Panc1 (cell line): ENCODE measurements around the gene SYT12. TPM values are rescaled to one million over a fixed set of nuclear protein-coding genes. Genes with fewer than 3 reads are reported as not detected.
"Not testable (repeated sequence)": the region's sequence is repeated elsewhere in the genome, so short reads cannot be mapped to it uniquely, and the experiment has no call there.

Experiments used
- ATAC-seq: fragments of 200-7000 bp; cut with Tn5 transposase; 2 replicates; pipeline ENCODE4 v1.9.1; 2020; ENCODE audit warnings: mild to moderate bottlenecking, moderate library complexity
- BruUV-seq: library from RNA; stranded (reverse); fragments of 400-500 nt; replicated peaks from 2 replicates; lab custom pipeline; 2021; lab: Mats Ljungman, UMichigan
- CTCF ChIA-PET: fragments of 300-600 bp; sonication (Branson Sonifier 250); formaldehyde crosslinking; loops from one replicate; lab custom pipeline; 2022; ENCODE audit warnings: antibody characterized with exemption; lab: Charles Lee
- POLR2A ChIA-PET: fragments of 300-600 bp; sonication (Branson Sonifier 250); formaldehyde crosslinking; loops from one replicate; lab custom pipeline; 2022; ENCODE audit warnings: antibody characterized with exemption; lab: Charles Lee
- DNase-seq: peaks from one replicate; pipeline ENCODE4 v3.0.0-alpha.2; 2010; ENCODE audit warnings: low read depth, low spot score
- H3K27ac ChIP-seq: 2 replicates; pipeline ENCODE4 v1.5.1; 2011; ENCODE audit warnings: mild to moderate bottlenecking, low read length, inconsistent platforms
- H3K27me3 ChIP-seq: fragments of 200-500 bp; sonication (Bioruptor generic); 2 replicates; pipeline ENCODE4 v1.6.0; 2014; ENCODE audit warnings: low read length, inconsistent platforms; ENCODE audit not compliant: control insufficient read depth, insufficient read depth
- H3K36me3 ChIP-seq: fragments of 200-500 bp; sonication (Bioruptor generic); 2 replicates; pipeline ENCODE4 v1.5.1; 2014; ENCODE audit warnings: inconsistent platforms, mild to moderate bottlenecking, low read length, moderate library complexity; ENCODE audit not compliant: control insufficient read depth, insufficient read depth
- H3K4me1 ChIP-seq: 2 replicates; pipeline ENCODE4 v1.5.1; 2011; ENCODE audit warnings: inconsistent platforms, mild to moderate bottlenecking, low read length, moderate library complexity; ENCODE audit not compliant: control insufficient read depth, insufficient read depth
- H3K4me3 ChIP-seq, 2 experiments: 2 replicates each; pipeline ENCODE4 v1.5.1; 2011 to 2012; ENCODE audit warnings: low read depth in 2 of 2, low read length in 2 of 2, mild to moderate bottlenecking in 2 of 2, inconsistent platforms in 1 of 2, moderate library complexity in 1 of 2
- H3K9me3 ChIP-seq: fragments of 200-500 bp; sonication (Bioruptor generic); 2 replicates; pipeline ENCODE4 v1.5.1; 2014; ENCODE audit warnings: low read depth, mild to moderate bottlenecking, inconsistent platforms, low read length, moderate library complexity; ENCODE audit not compliant: control insufficient read depth, insufficient read depth
- CTCF ChIP-seq: fragments of 450-650 bp; IDR thresholded peaks from 2 replicates; pipeline ENCODE4 v1.5.1; 2017; ENCODE audit warnings: mild to moderate bottlenecking
- POLR2AphosphoS5 ChIP-seq: IDR thresholded peaks from 2 replicates; pipeline ENCODE4 v1.6.1; 2012; ENCODE audit warnings: mild to moderate bottlenecking, low read depth, low read length, moderate library complexity
- REST ChIP-seq, 2 experiments: IDR thresholded peaks; 2 replicates each; pipeline ENCODE4 v1.6.1; 2011 to 2012; ENCODE audit warnings: low read depth in 2 of 2, control low read depth in 1 of 2, low read length in 1 of 2, mild to moderate bottlenecking in 1 of 2, moderate library complexity in 1 of 2; ENCODE audit not compliant: insufficient read depth in 1 of 2
- SIN3A ChIP-seq: IDR thresholded peaks from 2 replicates; pipeline ENCODE4 v1.6.1; 2012; ENCODE audit warnings: low read depth, mild to moderate bottlenecking, low read length, moderate library complexity, borderline replicate concordance; ENCODE audit not compliant: insufficient read depth
- TCF7L2 ChIP-seq: IDR thresholded peaks from 2 replicates; pipeline ENCODE4 v1.6.1; 2011; ENCODE audit warnings: mild to moderate bottlenecking, low read depth, low read length, inconsistent platforms
- in situ Hi-C: cut with HindIII; loops from 2 replicates; pipeline ENCODE4 v1.10.0; 2016; ENCODE audit warnings: low sequenced_read_pairs, low pct_unique_long_range_greater_than_20kb
- intact Hi-C: fragments of 100-400 bp; cut with micrococcal nuclease; formaldehyde crosslinking; loops from one replicate; pipeline ENCODE4 v1.10.0; 2022; ENCODE audit not compliant: unreplicated experiment
- total RNA-seq: library from RNA; stranded (reverse); gene quantifications from one replicate; pipeline ENCODE4 v1.2.1, GENCODE V29; 2021; ENCODE audit not compliant: unreplicated experiment

SYT12 gene
- total RNA-seq, 1 experiment from 2014 or later: 0.62 TPM

- ATAC-seq: no peak; the same call in 1 of the 2 replicates
- POLR2A ChIA-PET: no interaction called here
- in situ Hi-C loops: no loop called here
Observed at GRCh38 chr11:67002297-67002913, 20.5 kb upstream of the SYT12 start.

GRCh38 chr11:67002921-67003411 lies 20.0 kb upstream of the SYT12 start:
- Histone ChIP-seq H3K27me3 (no peaks in the 10 kb centered on the region), H3K36me3 (no peaks in the 10 kb centered on the region), H3K9me3 (no peaks in the 10 kb centered on the region), H3K4me1 (no peaks in the 10 kb centered on the region), H3K27ac (no peak overlapping the region), H3K4me3 (no peak overlapping the region)
- in situ Hi-C loops (no loop called here), intact Hi-C loops (no loop called here)
- ATAC-seq (no peak), DNase-seq (no peak)
- no TSS peak for BruUV-seq
- CTCF ChIA-PET: no interaction called here
- POLR2A ChIA-PET: no interaction called here
- no peak for TF ChIP-seq CTCF
- no peak for TF ChIP-seq SIN3A
- no peak for TF ChIP-seq REST (IDR thresholded peaks at IDR 0.05; ENCODE audit: insufficient read depth in 1 of 2, low read depth in 2 of 2, low read length in 1 of 2)
- TF ChIP-seq POLR2AphosphoS5: no peak
- TF ChIP-seq TCF7L2: no peak

More at GRCh38 chr11:67002297-67002913, 20.5 kb upstream of the SYT12 start:
- no peak overlapping the region for H3K27ac ChIP-seq
- no peak for DNase-seq
- H3K4me3 ChIP-seq: no peak overlapping the region
- no TSS peak for BruUV-seq
- no peaks in the 10 kb centered on the region for H3K9me3 ChIP-seq
- no peaks in the 10 kb centered on the region for H3K27me3 ChIP-seq
- no peaks in the 10 kb centered on the region for H3K4me1 ChIP-seq
- CTCF ChIA-PET: no interaction called here
- H3K36me3 ChIP-seq: no peaks in the 10 kb centered on the region
- no peak for TF ChIP-seq CTCF
- TF ChIP-seq SIN3A: no peak
- TF ChIP-seq TCF7L2: no peak
- no peak for TF ChIP-seq POLR2AphosphoS5
- no peak for TF ChIP-seq REST (IDR thresholded peaks at IDR 0.05; ENCODE audit: insufficient read depth in 1 of 2, low read depth in 2 of 2, low read length in 1 of 2)
- intact Hi-C loops: no loop called here

- ATAC-seq, H3K27me3 ChIP-seq, CTCF ChIA-PET, intact Hi-C loops, POLR2A ChIA-PET, H3K27ac ChIP-seq, H3K4me1 ChIP-seq, H3K4me3 ChIP-seq, BruUV-seq, H3K36me3 ChIP-seq, H3K9me3 ChIP-seq, in situ Hi-C loops, DNase-seq: not testable (repeated sequence)
Observed at GRCh38 chr11:67005200-67005599, 17.7 kb upstream of the SYT12 start.
